Omental fat pad (tissue), 4 donors: ENCODE data around the gene TPRA1. TPM values are rescaled to one million over a fixed set of nuclear protein-coding genes. Genes with fewer than 3 reads are reported as not detected.

ENCODE experiments used
- ATAC-seq: fragments of 150-250 bp; one replicate; pipeline ENCODE4 v1.9.1; 2016; ENCODE audit warnings: mild to moderate bottlenecking, moderate library complexity; ENCODE audit not compliant: low FRiP score
- DNase-seq: peaks from one replicate; pipeline ENCODE4 v3.0.0-alpha.2; 2019; ENCODE audit warnings: low spot score
- total RNA-seq, 4 donors: library from RNA; depleted of rRNA; stranded (reverse); fragments of >200 nt; gene quantifications; one replicate each; pipeline ENCODE4 v1.1.0, GENCODE V29; 2016
- TF ChIP-seq, protein P1 (sequence below), 3 donors: fragments of 450-650 bp; IDR thresholded peaks; one replicate each; pipeline ENCODE4 v1.5.1; 2016 to 2017; ENCODE audit warnings: antibody characterized with exemption in 3 of 3, mild to moderate bottlenecking in 3 of 3, moderate library complexity in 2 of 3

TPRA1 gene
- total RNA-seq, 4 donors from 2014 or later = 31.4 to 39.0 (median 33.5) TPM

- ATAC-seq (no peak), DNase-seq (no peak)
- TF ChIP-seq, protein P1, sequence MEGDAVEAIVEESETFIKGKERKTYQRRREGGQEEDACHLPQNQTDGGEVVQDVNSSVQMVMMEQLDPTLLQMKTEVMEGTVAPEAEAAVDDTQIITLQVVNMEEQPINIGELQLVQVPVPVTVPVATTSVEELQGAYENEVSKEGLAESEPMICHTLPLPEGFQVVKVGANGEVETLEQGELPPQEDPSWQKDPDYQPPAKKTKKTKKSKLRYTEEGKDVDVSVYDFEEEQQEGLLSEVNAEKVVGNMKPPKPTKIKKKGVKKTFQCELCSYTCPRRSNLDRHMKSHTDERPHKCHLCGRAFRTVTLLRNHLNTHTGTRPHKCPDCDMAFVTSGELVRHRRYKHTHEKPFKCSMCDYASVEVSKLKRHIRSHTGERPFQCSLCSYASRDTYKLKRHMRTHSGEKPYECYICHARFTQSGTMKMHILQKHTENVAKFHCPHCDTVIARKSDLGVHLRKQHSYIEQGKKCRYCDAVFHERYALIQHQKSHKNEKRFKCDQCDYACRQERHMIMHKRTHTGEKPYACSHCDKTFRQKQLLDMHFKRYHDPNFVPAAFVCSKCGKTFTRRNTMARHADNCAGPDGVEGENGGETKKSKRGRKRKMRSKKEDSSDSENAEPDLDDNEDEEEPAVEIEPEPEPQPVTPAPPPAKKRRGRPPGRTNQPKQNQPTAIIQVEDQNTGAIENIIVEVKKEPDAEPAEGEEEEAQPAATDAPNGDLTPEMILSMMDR (IDR thresholded peaks at IDR 0.05) = no peak
Observed at GRCh38 chr3:127572186-127572585, 18.3 kb downstream of the TPRA1 start.

DNA sequence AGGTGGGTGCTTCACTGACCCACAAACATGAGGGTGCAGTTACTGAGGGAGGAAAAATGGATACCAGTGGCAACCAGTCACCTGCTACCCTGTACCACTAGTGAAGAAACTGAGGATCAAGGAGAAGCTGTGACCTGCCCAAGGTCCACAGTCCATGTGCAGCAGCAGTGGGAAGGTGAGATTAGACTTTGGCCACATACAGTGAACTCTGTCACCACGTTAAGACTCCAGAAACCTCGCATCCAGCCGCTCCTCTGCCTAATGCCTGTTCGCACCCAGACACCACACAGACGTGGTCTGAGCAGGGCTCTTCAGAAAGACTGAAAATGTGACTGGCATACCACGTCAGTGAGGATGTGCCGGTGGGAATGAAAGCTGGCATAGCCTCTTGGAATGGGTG lies 20.0 kb downstream of the TPRA1 start:
- ATAC-seq (no peak), DNase-seq (no peak)

GRCh38 chr3:127569160-127569559 lies 21.4 kb downstream of the TPRA1 start:
- ATAC-seq (no peak), DNase-seq (no peak)
- TF ChIP-seq, protein P1 (IDR thresholded peaks at IDR 0.05) = no peak

More for the DNA sequence above, 20.0 kb downstream of the TPRA1 start:
- TF ChIP-seq, protein P1 (IDR thresholded peaks at IDR 0.05) = no peak

GRCh38 chr3:127568586-127568985 lies 21.9 kb downstream of the TPRA1 start:
- TF ChIP-seq, protein P1 (IDR thresholded peaks at IDR 0.05) = no peak
- no peak for DNase-seq
- ATAC-seq = no peak

DNA sequence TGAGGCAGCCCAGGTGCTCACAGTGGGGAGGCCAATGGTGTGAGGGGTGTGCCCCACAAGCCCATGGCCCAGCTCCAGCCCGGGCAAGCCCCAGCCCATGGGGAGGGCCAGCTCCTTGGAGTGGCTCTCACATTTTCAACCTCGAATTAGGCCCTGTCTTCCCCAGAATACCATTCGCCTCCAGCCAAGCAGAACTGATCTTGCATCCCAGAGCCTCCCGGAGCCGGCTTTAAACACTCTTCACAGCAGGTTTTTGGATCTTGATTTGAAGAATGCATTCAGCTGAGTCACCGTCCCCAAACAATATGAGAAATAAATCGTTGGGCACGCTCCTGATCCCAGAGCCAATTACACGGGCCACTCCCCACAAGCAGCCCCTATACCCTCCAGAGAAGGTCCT lies 23.7 kb downstream of the TPRA1 start:
- TF ChIP-seq, protein P1 (IDR thresholded peaks at IDR 0.05) = no peak
- DNase-seq (no peak), ATAC-seq (no peak)

- DNase-seq = no peak
- TF ChIP-seq, protein P1 (IDR thresholded peaks at IDR 0.05) = no peak
- ATAC-seq = no peak
Observed at GRCh38 chr3:127565711-127566110, 24.8 kb downstream of the TPRA1 start.

GRCh38 chr3:127560051-127560787 lies 30.3 kb downstream of the TPRA1 start:
- TF ChIP-seq, protein P1 (IDR thresholded peaks at IDR 0.05) = no peak
- no peak for ATAC-seq
- no peak for DNase-seq
